Frontal cortex (tissue), 4 donors: Measurements from ENCODE around the gene DYNLT2. TPM values are rescaled to one million over a fixed set of nuclear protein-coding genes. Genes with fewer than 3 reads are reported as not detected.
"Not testable (repeated sequence)": the region's sequence is repeated elsewhere in the genome, so short reads cannot be mapped to it uniquely, and the experiment has no call there.

Source experiments
- DNase-seq, 2 donors: peaks; one replicate each; pipeline ENCODE4 v3.0.0; 2012; ENCODE audit warnings: low spot score in 2 of 2
- FAIRE-seq: peaks from 2 replicates; lab custom pipeline; 2012; peaks lifted over from hg19 to GRCh38; lab: Jason Lieb, UNC
- total RNA-seq: library from RNA; depleted of rRNA; stranded (reverse); fragments of >200 nt; gene quantifications from one replicate; pipeline ENCODE4 v1.2.3, GENCODE V29; 2014
- donor health status: control.
- donor health status: control.
- donor health status: control.

The DYNLT2 gene
- total RNA-seq, 1 donor from 2014 or later: 2.0 TPM

DNA sequence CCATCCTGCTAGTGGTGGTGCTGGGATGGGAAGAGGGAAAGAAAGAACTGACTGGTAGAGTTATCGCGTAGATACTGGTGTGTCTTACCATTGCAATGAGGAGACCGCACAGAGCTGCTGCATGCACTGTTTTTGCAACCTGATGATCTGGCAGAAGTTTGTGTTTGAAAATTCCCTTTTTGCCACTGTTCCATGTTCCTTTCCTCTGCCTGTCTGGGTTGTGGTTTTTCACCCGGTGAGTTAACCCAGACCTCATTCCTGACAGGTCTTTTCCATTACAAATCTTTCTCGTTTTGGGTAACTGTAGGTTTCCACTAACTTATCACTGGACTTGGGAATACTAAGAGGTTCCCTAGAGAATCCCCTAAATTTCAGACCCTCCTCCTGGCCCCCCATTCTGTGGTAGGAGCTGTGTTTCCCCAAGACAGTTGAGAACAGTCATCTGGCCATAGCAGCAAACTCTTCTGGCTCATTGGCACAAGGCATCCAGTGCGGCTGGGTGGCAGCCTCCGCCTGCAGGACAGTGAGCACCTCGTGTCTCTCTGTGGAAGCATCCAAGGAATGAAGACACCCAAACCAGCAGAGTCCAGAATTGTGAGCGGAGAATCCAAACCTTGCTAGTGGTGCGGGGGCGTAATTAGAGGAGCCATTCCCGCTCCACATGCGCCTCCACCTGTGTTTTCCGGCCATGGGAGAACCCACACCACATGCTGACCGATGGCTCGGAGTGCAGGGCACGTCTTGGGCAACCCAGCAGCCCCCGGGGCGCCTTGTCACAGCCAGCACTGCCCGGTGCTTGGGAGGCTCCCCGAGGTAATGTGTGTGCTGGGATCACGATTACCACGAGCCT lies 32.8 kb upstream of the DYNLT2 start:
- DNase-seq (no peak), FAIRE-seq (no peak)

DNA sequence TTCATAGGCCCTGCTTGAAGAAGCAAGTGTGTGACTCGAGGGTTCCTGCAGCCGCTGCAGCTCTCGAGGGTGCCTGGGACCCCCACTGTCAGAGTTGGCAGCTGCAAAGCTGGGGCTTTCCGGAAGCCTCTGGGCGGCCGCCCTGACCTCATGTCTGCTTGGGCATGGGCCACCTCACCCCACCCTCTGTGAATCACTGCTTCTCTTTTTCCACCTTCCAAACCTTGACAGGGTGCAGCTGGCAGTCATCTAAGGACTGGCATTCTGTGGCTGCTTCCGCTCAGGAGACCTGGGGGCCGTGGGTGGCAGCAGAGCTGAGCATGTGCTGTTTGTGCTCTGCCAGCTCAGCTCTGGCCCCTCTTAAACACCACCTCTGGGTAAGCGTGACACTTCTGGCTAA lies 32.0 kb upstream of the DYNLT2 start:
- FAIRE-seq (no peak), DNase-seq (no peak)

DNA sequence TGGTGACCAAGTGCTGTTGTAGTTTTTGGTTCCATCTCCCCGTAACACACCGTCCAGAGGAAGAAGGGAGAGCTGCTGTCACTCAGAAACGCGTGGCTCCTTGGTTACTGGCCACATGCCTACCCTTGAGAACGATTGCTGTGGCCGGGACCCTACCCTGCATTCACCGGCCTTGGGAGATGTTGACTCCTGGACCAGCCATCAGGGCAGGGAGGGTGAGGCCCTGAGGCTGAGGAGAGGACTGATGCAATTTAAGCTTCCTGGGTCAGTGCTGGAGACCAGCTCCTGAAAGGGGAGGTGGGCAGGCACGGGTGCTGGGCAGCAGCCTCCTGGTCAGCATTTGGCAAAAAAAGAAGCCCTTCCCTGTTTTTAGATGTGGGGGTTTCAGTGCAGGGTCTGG lies 31.6 kb upstream of the DYNLT2 start:
- DNase-seq: no peak

DNA sequence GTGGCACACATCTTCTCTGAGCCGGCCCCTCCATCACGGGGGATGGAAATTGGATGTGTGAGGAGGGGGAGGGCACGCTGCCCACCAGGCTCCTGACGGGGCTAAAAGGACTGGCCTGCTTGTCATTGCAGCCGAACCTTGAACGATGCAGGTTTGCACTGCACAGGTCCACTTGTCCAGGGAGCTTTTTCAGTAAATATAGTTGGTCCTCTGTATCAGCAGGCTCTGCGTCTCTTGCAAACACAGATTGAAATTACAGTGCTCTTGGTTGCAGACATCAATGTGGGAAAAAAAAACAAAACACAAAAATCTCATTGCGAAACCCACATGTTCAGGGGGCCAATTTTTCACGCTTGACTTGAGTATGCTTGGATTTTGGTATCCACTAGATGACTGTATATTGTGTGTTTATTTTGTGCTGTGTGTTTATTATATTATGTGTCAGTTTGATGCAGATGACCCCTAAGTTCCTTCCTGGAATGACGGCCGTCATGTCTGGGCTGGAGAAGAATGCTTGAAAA lies 29.3 kb upstream of the DYNLT2 start:
- DNase-seq (no peak), FAIRE-seq (no peak)

More for the DNA sequence above, 31.6 kb upstream of the DYNLT2 start:
- FAIRE-seq: no peak

DNA sequence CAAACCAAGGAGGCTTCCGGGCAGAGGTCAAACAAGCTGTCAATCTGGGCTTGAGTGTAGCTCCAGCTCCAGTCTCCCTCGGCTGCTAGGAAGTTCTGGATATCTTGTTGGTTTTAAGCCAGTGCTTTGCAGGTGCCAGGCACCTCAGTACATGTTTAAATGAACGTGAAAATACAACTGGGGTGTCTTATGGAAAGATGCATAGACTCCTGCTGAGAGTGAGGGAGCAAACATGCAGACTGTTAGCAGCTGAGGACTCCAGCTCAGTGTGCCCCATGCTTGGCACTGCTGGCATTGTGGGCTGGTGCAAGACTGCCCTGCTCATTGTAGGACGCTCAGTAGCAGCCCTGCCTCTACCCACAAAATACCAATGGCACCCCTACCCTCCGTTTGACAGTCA lies 28.5 kb upstream of the DYNLT2 start:
- FAIRE-seq (no peak), DNase-seq (no peak)

DNA sequence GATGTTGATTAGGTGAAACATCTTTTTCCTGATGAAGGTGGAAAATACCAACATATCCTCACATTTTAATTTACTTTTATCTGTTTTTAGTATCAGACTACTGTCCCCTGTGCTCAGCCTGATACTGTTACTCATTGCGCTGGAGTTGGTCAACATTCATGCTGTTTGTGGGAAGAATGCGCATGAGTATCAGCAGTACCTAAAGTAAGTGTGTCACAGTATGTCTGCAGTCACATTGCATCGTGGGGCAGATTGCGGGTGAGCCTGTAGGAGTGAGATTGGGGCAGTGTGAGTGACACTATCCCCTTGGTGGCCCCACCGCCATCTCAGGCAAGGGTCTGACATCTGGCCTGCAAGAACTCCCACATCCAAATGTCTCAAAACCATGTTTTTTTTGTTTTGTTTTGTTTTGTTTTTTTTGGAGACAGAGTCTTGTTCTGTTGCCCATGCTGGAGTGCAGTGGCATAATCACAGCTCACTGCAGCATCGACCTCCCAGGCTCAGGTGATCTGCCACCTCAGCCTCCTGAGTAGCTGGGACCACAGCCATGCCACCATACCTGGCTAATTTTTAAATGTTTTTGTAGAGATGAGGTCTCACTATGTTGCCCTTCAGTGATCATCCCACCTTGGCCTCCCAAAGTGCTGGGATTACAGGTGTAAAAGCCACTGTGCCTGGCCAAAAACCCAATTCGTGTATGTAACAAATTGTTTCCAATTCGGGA lies 27.9 kb upstream of the DYNLT2 start:
- FAIRE-seq: no peak
- DNase-seq: no peak

DNA sequence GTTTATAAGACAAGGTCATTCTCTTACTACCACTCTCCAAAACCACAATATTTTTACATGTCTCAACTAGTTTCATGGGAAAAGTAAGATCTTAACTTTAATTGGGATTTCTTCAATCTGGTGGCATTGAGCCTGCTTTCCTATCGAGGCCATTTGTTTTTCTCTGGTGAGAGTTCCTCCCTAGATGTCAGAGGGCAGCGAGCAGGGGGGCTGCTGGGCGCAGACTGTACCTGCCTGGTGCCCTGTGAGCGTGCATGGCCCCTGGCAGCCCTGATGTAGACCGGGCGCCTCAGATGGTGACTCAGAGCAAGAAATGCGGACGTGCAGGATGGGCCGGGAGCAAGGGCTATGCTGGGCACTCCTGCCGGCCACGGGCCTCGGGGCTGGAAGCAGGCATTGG lies 27.3 kb upstream of the DYNLT2 start:
- DNase-seq (no peak), FAIRE-seq (no peak)

DNA sequence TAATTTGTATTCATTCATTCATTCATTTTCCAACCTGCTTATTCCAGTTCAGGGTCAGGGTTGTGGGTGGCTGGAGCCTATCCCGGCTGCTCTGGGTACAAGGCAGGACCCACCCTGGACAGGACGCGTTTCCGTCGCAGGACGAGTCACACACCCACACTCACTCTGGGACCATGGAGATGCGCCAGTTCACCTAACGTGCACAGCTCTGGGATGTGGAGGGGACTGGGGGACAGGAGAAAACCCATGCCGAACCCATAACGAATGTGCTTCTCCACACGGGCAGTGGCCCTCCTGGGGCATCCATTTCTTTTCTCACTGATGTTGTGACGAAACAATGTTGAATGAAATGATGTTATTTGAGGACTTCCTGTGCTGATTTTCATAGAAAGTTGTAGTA lies 26.5 kb upstream of the DYNLT2 start:
- DNase-seq (no peak), FAIRE-seq (no peak)

DNA sequence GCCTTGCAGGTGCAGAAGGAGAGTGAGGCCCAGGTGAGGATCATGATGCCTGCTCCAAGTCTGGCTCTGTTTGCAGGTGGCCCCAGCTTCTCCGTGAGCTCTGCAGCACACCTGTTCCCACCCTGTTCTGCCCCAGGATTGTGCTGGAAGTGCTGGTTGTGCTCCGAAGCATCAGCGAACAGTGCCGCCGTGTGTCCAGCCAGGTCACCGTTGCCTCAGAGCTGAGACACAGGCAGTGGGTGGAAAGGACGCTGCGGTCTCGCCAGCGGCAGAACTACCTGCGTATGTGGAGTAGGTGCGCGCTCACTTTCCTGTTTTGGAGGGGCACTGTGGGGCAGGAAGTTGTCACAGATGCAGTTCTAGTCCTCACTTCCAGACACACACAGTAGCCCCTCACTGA lies 25.0 kb upstream of the DYNLT2 start:
- FAIRE-seq (no peak), DNase-seq (no peak)

DNA sequence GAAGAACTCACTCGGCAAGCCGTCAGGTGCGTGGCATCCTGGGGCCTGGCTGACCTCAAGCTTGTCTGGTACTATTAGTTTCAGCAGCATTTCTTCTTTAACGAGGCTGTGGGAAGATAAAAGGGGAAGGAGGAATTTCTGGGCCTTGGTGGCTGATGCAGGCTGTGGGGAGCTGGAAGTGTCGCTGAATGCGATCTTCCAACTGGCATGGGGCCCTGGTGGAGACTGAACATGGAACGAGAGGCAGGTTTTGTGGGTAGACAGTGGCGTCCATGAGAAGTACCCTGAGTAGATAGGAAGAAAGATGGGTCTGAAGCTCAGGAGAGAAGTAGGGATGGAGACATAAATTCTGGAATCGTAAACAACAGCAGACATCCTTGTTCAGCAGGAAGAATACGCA lies 23.9 kb upstream of the DYNLT2 start:
- FAIRE-seq (no peak), DNase-seq (no peak)

DNA sequence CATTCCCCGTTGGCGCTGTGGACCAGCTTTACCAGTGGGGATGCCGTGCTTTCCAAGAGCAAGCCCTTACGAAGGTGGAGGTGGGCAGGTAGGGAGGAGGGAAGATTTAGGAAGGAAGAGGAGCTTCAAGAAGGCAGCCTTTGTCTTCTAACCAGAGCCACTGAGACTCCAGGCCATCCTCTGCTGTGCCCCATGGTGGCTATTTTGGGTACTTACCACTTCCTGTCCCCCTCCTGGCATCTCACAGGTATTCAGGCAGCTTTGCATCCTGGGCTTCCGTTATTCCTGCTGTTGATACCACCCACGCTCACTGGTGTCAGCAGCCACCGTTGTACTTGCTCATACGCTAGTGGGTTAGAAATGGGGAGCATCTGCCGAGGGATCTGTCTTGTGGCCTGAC lies 23.0 kb upstream of the DYNLT2 start:
- FAIRE-seq (no peak), DNase-seq (no peak)

DNA sequence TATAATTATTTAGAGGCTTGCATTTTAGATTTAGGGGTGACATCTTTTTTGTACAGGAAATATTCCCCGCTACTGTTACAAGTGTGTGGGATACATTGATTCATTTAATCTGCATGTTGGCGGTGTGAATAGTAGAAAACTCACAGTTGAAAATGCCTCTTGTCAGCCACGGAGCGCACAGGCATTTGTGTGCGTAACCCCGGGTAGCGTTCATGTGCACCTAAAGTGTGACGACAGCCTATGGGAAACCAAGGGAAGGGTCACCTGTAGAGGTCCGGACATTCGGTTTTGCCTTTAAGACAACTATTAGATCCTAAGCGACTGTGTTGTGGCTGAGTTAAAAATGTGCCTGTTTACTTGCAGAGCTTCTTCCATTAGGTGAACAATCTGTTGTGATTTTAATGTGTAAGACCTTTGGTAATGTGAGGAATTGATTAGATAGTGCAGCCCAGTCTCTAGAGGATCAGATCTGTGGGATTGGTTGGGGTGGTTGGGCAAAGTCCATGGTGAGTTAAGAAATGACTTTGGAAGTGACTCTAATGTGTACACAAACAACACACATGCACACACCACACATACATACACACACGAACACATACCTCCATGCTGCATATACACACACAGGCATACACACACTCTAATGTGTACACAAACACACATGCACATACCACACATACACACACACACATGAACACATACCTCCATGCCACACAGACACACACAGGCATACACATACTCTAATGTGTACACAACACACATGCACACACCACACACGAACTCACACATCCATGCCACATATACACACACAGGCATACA lies 15.8 kb upstream of the DYNLT2 start:
- FAIRE-seq: no peak

DNA sequence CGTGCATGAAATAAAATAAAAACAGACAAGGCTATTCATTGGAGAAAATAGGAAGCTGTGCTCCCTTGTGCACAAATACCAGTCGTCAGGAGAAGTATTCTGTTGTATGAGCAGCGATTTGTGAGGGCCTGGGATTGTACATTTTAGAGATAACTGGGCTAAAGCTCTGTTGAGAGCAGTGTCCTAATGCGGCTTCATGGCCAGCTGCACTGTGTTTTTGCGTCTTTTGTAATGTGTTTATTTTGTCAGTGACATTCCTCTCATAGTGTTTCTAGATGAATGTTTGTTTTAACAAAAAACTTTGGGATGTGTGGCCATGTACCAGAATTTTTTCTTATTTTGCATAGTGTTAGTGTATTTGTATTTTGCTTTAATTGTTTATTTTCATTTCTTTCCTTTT lies 14.9 kb upstream of the DYNLT2 start:
- DNase-seq (no peak), FAIRE-seq (no peak)

More for the DNA sequence above, 15.8 kb upstream of the DYNLT2 start:
- no peak for DNase-seq

DNA sequence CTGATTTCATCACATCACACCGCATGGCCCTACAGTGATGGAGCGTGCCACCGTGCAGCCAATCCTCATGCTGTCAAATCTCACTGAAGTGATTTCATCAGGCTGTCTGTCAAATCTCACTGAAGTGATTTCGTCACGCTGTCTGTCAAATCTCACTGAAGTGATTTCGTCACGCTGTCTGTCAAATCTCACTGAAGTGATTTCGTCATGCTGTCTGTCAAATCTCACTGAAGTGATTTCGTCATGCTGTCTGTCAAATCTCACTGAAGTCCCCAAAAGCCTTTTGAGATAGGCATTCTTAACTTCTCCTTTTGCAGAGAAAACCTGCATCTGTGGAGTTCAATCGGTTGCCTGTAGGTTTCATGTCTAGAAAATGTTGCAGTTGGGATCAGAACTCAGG lies 14.4 kb upstream of the DYNLT2 start:
- DNase-seq, FAIRE-seq: not testable (repeated sequence)

DNA sequence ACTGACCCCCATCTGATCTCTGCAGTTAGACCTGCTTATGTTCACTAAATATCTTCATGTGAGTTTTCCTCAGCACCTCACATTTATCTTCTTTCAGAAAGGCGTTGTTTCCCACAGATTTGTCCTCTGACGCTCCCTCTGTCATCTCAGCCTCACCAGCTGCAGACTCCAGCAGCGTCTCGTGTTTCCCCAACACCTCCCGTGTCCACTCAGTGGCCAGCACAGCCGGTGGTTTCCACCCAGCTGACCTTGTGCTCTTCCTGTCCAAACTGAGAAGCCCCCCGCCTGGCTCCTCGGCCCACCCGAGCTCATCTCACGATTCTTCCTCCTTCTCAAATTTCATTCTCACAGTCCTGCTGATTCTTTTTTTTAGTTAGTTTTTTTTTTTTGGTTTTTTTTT lies 12.5 kb upstream of the DYNLT2 start:
- FAIRE-seq (no peak), DNase-seq (no peak)

DNA sequence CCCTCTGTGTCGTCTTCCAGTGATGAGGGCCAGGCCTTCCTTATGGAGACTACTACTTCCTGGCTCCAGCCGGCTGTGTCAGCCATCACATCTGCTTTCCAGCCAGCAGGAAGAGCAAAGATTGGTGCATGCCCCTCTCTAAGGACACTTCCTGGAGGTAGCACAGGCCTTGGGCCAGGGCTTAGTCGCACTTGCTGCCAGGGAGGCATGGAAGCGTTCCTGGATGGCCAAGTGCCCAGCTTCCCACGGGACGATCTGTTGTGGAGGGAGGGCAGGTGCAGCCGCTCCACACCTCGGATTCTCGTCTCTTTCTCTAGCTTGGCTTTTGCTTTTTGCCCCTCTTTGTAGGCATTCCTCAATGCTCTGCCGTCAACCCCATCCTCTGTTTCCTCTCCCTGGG lies 11.9 kb upstream of the DYNLT2 start:
- DNase-seq: no peak

DNA sequence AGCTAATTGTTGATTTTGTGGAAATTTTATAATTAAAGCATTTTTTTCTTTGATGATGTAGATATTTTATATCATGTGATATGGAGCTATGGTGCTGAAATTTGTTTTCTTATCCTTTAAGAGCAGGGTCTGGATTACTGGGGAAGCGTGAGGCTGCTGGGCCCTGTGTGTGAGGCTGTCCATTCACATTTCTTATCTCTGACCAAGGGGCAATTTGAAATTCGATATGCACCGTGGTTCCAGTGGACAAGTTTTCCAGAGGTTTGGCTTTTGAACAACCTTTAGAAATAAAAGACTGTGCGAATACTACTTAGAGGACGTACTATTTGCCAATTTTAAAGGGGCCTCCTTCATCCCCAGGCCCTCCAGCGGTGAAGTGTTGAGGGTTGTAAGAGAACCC lies 3.8 kb upstream of the DYNLT2 start:
- FAIRE-seq (no peak), DNase-seq (no peak)

More for the DNA sequence above, 11.9 kb upstream of the DYNLT2 start:
- no peak for FAIRE-seq

DNA sequence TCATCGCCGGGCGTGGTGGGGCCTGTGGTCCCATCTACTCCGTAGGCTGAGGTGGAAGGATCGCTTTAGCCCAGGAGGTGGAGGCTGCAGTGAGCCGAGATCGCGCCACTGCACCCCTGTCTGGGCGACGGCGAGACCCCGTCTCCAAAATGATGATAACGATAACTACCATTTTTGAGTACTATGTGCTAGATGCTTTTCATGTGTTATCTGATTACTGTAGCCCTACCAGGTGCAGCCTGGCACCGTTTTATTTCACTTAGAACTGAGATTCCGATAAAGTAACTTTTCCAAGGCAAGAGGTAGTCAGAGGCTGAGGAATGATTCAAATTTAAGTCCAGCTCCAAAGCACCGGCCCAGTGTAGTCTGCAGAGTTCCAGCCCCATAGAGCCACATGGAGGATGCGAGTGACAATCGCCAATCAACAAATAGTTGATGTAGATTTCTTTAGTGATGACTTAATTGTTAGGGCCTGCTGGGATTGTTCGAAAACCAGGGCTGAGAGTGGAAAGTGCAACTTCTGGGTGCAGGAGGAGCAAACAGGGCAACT lies 777 bp upstream of the DYNLT2 start:
- FAIRE-seq (no peak), DNase-seq (no peak)

DNA sequence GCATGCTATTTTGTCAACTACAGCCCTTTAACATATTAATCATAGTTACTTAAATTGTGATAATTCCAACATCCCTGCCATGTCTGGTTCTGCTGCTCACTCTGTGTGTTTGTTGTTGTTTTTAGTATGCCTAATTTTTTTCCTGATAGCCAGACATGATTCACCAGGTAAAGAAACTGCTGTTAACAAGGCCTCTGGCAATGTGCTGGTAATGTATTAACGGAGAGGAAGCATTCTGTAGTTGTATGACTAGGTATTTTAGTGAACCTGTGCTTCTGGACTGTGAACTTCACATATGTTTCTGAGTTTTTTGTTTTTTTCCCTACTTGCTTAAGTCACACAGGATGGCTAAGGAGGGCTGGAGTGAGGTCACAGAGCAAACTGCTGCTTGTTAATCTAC lies 4.8 kb downstream of the DYNLT2 start:
- DNase-seq (no peak), FAIRE-seq (no peak)

DNA sequence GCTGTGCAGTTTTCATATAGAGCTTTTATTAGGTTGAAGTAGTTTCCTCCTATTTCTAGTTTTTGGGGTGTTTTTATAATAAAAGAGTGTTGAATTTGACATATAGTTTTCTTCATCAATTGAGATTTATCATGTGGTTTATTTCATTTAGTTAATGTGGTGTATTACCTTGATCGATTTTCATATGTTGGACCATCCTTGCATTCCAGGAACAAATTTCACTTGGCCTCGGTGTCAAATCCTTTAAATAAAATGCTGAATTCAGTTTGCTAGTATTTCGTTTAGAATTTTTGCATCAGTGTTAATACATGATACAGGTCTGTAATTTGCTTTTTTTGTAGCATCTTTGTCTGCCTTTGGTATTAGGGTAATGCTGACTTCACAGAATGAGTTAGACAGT lies 6.0 kb downstream of the DYNLT2 start:
- DNase-seq (no peak), FAIRE-seq (no peak)
